Transverse colon (tissue), 4 donors: ENCODE results near the gene OR10H1.
A peak's percentile ranks its signal among the peaks of the same experiment; 100 is the strongest.

Experiments used
- EP300 ChIP-seq: sonication (generic); formaldehyde crosslinking; IDR thresholded peaks from one replicate; pipeline ENCODE4 v1.6.1; 2017; ENCODE audit warnings: antibody characterized with exemption, low read depth
- POLR2A ChIP-seq: fragments of 450-650 bp; IDR thresholded peaks from one replicate; pipeline ENCODE4 v1.6.1; 2016; ENCODE audit warnings: antibody characterized with exemption, mild to moderate bottlenecking, moderate library complexity
- POLR2AphosphoS5 ChIP-seq, 3 donors: sonication (generic); formaldehyde crosslinking; IDR thresholded peaks; one replicate each; pipeline ENCODE4 v1.6.1; 2016; ENCODE audit warnings: antibody characterized with exemption in 3 of 3
- TF ChIP-seq, protein P1 (sequence below), 5 experiments: fragments of 200-600 bp in 3 of 5; fragments of 450-650 bp in 2 of 5; sonication (generic) in 3 of 5; IDR thresholded peaks; 1 replicate in 2 of 5; 2 replicates in 3 of 5; pipeline ENCODE4 v1.5.1; 2016 to 2017; ENCODE audit warnings: antibody characterized with exemption in 5 of 5, inconsistent platforms in 3 of 5, mild to moderate bottlenecking in 2 of 5, moderate library complexity in 1 of 5

DNA sequence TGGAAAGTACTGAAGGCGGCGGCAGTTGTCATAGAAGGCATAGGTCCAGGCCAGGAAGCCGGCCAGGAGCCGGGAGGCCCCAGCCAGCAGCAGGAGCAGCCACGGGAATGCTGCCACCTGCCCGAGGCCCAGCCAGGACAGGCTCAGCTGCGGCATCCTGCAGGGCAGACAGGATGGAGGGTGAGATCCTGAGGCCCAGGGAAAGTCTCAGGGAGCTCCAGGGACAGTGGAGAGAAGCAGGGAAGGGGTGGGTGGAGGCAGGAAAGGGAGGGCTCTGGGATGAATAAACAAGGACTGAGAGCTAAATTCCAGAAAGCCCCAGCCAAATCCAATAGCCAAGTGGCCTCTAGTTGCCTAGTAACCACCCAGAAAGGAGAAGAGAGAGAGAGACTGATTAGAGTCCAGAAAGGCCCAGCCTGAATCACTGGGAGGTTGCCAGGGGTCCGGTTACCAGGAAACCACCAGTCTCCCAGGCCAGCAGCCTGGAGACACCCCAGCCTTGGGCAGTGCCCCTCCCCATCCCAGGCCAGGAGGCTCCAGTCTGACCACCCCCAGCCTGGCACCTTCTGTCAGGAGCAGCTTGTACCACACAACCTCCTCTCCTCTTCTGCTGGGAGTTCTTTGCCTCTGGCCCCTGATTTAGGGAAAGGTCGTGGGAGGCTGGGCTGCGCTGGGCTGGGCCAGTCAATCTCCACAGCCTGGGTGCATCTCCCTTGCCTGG, 35.5 kb downstream of the OR10H1 start:
- TF ChIP-seq, protein P1, sequence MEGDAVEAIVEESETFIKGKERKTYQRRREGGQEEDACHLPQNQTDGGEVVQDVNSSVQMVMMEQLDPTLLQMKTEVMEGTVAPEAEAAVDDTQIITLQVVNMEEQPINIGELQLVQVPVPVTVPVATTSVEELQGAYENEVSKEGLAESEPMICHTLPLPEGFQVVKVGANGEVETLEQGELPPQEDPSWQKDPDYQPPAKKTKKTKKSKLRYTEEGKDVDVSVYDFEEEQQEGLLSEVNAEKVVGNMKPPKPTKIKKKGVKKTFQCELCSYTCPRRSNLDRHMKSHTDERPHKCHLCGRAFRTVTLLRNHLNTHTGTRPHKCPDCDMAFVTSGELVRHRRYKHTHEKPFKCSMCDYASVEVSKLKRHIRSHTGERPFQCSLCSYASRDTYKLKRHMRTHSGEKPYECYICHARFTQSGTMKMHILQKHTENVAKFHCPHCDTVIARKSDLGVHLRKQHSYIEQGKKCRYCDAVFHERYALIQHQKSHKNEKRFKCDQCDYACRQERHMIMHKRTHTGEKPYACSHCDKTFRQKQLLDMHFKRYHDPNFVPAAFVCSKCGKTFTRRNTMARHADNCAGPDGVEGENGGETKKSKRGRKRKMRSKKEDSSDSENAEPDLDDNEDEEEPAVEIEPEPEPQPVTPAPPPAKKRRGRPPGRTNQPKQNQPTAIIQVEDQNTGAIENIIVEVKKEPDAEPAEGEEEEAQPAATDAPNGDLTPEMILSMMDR (IDR thresholded peaks at IDR 0.05) = no peak
- no peak for TF ChIP-seq POLR2A
- TF ChIP-seq EP300 = no peak
- TF ChIP-seq POLR2AphosphoS5 (IDR thresholded peaks at IDR 0.05) = peak in 1 of 3 donors; percentile 30
